Smooth muscle cell (in vitro differentiated cells): ENCODE measurements around the gene XYLT1. TPM values are rescaled to one million over a fixed set of nuclear protein-coding genes. Genes with fewer than 3 reads are reported as not detected.

ENCODE experiments used
- DNase-seq: peaks from one replicate; lab custom pipeline; 2025; ENCODE audit not compliant: unreplicated experiment; lab: John Stamatoyannopoulos, UW
- H2AFZ ChIP-seq: fragments of 200-600 bp; sonication (generic); 2 replicates; pipeline ENCODE4 v1.6.0; 2016; ENCODE audit warnings: antibody characterized with exemption, low read depth, mild to moderate bottlenecking
- H3F3A ChIP-seq: fragments of 200-600 bp; sonication (generic); 2 replicates; pipeline ENCODE4 v1.6.0; 2017; ENCODE audit warnings: antibody characterized with exemption, low read depth
- H3K27ac ChIP-seq: fragments of 200-600 bp; sonication (generic); 2 replicates; pipeline ENCODE4 v1.5.1; 2016; ENCODE audit warnings: low read depth, mild to moderate bottlenecking
- H3K27me3 ChIP-seq: fragments of 200-600 bp; sonication (generic); 2 replicates; pipeline ENCODE4 v1.6.1; 2016; ENCODE audit warnings: low read depth, mild to moderate bottlenecking
- H3K36me3 ChIP-seq: fragments of 200-600 bp; sonication (generic); 2 replicates; pipeline ENCODE4 v1.5.1; 2016; ENCODE audit warnings: low read depth
- H3K4me1 ChIP-seq: fragments of 200-600 bp; sonication (generic); 2 replicates; pipeline ENCODE4 v1.5.1; 2016; ENCODE audit warnings: low read depth
- H3K4me2 ChIP-seq: fragments of 200-600 bp; sonication (generic); 2 replicates; pipeline ENCODE4 v1.6.0; 2016; ENCODE audit warnings: mild to moderate bottlenecking
- H3K4me3 ChIP-seq: fragments of 200-600 bp; sonication (generic); 2 replicates; pipeline ENCODE4 v1.5.1; 2016; ENCODE audit warnings: mild to moderate bottlenecking
- H3K79me2 ChIP-seq: fragments of 200-600 bp; sonication (generic); 2 replicates; pipeline ENCODE4 v1.6.0; 2016; ENCODE audit warnings: low read depth, mild to moderate bottlenecking
- H3K9ac ChIP-seq: fragments of 200-600 bp; sonication (generic); 2 replicates; pipeline ENCODE4 v1.6.0; 2016; ENCODE audit warnings: low read depth
- H3K9me3 ChIP-seq: fragments of 200-600 bp; sonication (generic); replicated peaks from 2 replicates; pipeline ENCODE4 v1.5.1; 2016; ENCODE audit warnings: low read depth
- H4K20me1 ChIP-seq: fragments of 200-600 bp; sonication (generic); 2 replicates; pipeline ENCODE4 v1.6.0; 2016; ENCODE audit warnings: low read depth
- WGBS: methylation state at CpG from one replicate; pipeline ENCODE4 v1.1.7; 2016; ENCODE audit warnings: low lambda C conversion rate; 5-methylcytosine and 5-hydroxymethylcytosine counted together
- polyA plus RNA-seq: library from polyadenylated mRNA; unstranded; fragments of >200 nt; fragmentation: Nextera tagmentation; extraction: Ambion mirVana; gene quantifications from 2 replicates; pipeline ENCODE4 v1.2.1, GENCODE V29; 2016
- total RNA-seq: library from RNA; depleted of rRNA; stranded (reverse); fragments of >200 nt; gene quantifications from 2 replicates; pipeline ENCODE4 v1.2.3, GENCODE V29; 2014
- TF ChIP-seq, protein P1 (sequence below): fragments of 200-600 bp; sonication (generic); IDR thresholded peaks from 2 replicates; pipeline ENCODE4 v1.5.1; 2017; ENCODE audit warnings: borderline replicate concordance, mild to moderate bottlenecking, antibody characterized with exemption; ENCODE audit not compliant: insufficient read depth, poor library complexity, severe bottlenecking

XYLT1 gene
- total and polyA plus RNA-seq, 2 experiments from 2014 or later = 9.5 to 19.9 TPM

DNA sequence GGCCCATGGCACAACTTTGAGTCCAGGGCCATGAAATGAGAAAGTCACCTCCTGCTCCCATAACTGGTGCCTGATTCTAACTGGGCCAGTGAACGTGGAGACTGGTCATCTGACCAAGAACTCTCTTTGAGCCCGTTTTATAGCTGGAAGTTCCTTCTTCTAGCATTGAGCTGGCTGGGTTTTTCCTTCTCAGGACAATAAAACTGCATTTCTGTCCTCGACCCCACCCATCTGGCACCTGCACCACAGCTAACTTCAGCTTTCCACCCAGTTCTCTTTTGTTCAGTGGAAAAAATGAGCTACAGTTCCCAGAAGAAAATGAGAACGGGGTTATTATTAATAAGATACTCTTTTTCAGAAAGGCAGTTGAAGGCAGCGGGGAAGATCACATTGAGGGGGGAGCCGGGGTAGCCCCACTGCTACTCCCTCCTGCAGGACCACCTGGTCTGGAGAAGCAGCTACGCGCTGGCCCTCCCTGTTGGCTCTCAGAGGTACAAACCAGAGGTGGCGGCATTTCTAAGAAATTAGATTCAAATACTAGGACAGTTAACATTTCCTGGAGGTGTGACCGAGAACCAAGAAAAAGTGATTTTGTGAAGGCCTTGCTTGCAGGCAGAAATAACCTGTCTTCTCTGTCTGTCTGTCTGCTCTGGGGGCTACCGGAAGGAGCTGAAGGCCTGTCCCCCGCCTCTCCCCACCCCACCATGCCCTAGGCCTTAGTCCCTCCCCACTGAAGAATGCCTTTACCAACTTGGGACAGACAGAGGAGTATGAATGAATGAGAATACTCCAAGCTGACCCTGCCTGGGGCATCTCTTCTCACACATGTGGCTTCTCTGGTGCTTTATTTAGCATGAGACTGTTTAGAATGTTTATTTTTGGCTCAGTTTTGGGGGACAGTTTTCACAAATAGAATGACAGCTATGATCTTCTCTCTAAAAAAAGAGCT lies 123.9 kb downstream of the XYLT1 start:
- Histone ChIP-seq H3F3A (no peaks in the 10 kb centered on the region), H2AFZ (no peak overlapping the region), H3K4me3 (no peak overlapping the region), H3K9ac (no peak overlapping the region), H3K27ac (no peak overlapping the region), H4K20me1 (peaks cover 14% of the 10 kb centered on the region), H3K4me2 (no peak overlapping the region), H3K27me3 (no peaks in the 10 kb centered on the region), H3K9me3 (no peaks in the 10 kb centered on the region), H3K36me3 (no peaks in the 10 kb centered on the region), H3K79me2 (no peaks in the 10 kb centered on the region), H3K4me1 (no peaks in the 10 kb centered on the region)
- DNase-seq = no peak
- TF ChIP-seq, protein P1, sequence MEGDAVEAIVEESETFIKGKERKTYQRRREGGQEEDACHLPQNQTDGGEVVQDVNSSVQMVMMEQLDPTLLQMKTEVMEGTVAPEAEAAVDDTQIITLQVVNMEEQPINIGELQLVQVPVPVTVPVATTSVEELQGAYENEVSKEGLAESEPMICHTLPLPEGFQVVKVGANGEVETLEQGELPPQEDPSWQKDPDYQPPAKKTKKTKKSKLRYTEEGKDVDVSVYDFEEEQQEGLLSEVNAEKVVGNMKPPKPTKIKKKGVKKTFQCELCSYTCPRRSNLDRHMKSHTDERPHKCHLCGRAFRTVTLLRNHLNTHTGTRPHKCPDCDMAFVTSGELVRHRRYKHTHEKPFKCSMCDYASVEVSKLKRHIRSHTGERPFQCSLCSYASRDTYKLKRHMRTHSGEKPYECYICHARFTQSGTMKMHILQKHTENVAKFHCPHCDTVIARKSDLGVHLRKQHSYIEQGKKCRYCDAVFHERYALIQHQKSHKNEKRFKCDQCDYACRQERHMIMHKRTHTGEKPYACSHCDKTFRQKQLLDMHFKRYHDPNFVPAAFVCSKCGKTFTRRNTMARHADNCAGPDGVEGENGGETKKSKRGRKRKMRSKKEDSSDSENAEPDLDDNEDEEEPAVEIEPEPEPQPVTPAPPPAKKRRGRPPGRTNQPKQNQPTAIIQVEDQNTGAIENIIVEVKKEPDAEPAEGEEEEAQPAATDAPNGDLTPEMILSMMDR = no peak
- WGBS = 95% methylated on average over 12 of the region's 12 CpGs

DNA sequence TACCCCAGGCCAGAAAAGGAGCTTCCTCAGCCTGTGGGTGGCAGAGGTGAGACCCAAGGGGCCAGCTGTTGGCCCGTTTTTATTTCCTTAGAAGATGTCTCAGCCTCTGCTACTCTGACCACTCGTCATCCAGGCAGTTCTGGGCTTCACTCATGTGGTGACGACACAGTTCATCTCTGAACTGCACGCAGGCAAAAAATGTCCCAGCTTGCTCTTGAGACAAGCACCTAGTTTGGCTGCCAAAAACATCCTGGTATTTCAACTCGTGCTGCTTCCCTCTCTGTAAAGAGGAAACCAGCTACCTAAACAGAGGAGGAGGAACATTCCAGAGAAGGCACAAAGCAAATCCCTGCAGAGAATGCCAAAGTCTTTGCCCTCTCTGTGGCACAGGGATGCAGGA lies 125.7 kb downstream of the XYLT1 start:
- H3K9ac ChIP-seq = no peak overlapping the region

DNA sequence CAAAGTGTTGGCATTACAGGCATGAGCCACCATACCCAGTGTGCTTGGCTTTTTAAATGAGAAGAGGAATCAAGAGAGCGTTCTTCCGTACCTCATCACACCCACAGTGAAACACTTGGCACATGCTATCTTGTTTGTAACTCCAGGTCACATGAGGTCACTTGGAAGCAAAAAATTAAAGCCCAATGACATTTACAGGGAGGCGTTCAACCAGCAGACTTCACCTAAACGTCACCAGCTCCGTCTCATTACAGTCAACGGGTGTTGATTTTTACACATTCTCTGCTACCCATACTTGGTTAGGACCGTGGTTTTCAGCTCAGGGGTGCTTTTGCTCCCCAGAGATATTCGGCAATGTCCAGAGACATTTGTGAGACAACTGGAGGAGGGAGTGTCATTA lies 127.0 kb downstream of the XYLT1 start:
- Histone ChIP-seq H3K9ac (no peak overlapping the region), H2AFZ (no peak overlapping the region), H3K36me3 (no peaks in the 10 kb centered on the region), H3K4me3 (no peak overlapping the region), H3K27me3 (no peaks in the 10 kb centered on the region), H3K79me2 (no peaks in the 10 kb centered on the region), H4K20me1 (peaks cover 19% of the 10 kb centered on the region), H3K4me2 (no peak overlapping the region), H3K9me3 (no peaks in the 10 kb centered on the region), H3K27ac (no peak overlapping the region), H3K4me1 (peaks cover 8% of the 10 kb centered on the region), H3F3A (no peaks in the 10 kb centered on the region)
- 90% methylated on average over 8 of the region's 8 CpGs for WGBS
- no peak for DNase-seq
- TF ChIP-seq, protein P1 = no peak

More for the DNA sequence above, 125.7 kb downstream of the XYLT1 start:
- Histone ChIP-seq H3K36me3 (no peaks in the 10 kb centered on the region), H4K20me1 (peaks cover 16% of the 10 kb centered on the region), H3K79me2 (no peaks in the 10 kb centered on the region), H3K4me3 (no peak overlapping the region), H3K27me3 (no peaks in the 10 kb centered on the region), H3F3A (no peaks in the 10 kb centered on the region), H3K27ac (no peak overlapping the region), H3K4me1 (peaks cover 8% of the 10 kb centered on the region), H3K4me2 (no peak overlapping the region), H2AFZ (no peak overlapping the region), H3K9me3 (no peaks in the 10 kb centered on the region)
- TF ChIP-seq, protein P1 = no peak
- DNase-seq = no peak
- 85% methylated on average over 5 of the region's 5 CpGs for WGBS
